Stimulated activated CD4-positive, alpha-beta T cell treated with anti-CD3 and anti-CD28 coated beads, Interleukin-2, amount 100 ng/mL, for 24 hours (primary cell): ENCODE measurements around the gene SSH2.

Experiments
- DNase-seq, 2 donors: peaks; one replicate each; pipeline ENCODE4 v3.0.0-alpha.2; 2020

SSH2 gene

GRCh38 chr17:29776026-29776425, 154.0 kb downstream of the SSH2 start:
- no peak for DNase-seq

DNA sequence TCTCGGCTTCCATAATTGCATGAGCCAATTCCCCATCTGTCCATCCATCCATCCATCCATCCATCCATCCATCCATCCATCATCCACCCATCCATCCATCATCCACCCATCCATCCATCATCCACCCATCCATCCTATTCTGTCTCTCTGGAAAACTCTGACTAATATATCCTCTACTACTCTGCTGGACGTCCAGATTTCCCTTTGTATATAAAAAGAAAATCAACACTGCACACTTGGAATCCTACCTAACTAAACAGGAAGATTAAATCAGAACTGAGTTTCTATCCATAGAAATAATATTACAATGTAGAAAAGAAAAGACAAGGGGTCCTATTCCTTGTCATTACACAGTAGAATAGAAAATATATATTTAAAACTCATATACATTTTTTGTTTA, 157.0 kb downstream of the SSH2 start:
- DNase-seq: no peak

- DNase-seq: no peak
Observed at GRCh38 chr17:29771546-29771945, 158.5 kb downstream of the SSH2 start.

DNA sequence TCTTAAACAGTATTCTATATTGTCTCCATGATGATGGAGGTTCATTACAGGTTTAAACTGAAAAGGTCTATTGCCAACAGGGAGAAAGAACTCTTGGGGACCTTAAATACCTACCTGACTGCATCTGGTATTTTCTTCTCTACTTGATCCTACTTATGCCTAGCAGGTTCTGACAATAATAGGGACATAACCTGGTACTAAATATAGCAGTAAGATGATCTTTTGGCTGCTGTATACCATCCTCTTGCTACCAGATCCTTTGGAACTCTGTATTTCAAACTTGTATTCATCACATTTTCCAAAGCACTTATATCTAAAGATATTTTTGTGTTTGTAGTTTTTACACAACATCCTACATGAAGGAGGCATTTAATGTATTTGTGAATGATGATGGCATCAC, 160.8 kb downstream of the SSH2 start:
- no peak for DNase-seq

GRCh38 chr17:29766796-29767327, 163.2 kb downstream of the SSH2 start:
- DNase-seq: no peak

GRCh38 chr17:29764748-29765147, 165.3 kb downstream of the SSH2 start:
- no peak for DNase-seq

- no peak for DNase-seq
Observed at GRCh38 chr17:29764217-29764616, 165.8 kb downstream of the SSH2 start.

DNA sequence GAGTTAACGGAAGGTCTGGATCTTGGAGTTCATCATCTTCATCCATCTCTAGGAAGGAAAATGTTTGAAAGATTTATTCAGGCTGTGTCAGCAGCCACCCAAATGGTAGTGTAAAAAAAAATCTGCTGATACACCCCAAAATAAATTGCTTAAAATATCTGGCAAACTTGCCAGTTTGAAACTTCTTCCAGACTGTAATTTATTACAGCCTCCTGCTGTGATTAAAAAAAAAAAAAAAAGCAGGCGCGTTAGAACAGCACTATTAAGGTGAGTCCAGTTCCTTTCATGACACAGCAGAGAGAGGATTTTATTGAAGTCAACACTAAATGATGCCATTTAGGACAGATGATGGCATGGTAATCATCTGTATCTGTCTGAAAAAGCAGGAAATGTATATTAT, 166.8 kb downstream of the SSH2 start:
- no peak for DNase-seq

- DNase-seq: peak; percentile 90 to 95
Observed at GRCh38 chr17:29761040-29761761, 168.8 kb downstream of the SSH2 start.

- peak; percentile 54 to 58 for DNase-seq
Observed at GRCh38 chr17:29760279-29761039, 169.6 kb downstream of the SSH2 start.

GRCh38 chr17:29758255-29758654, 171.8 kb downstream of the SSH2 start:
- no peak for DNase-seq

GRCh38 chr17:29757788-29758187, 172.2 kb downstream of the SSH2 start:
- no peak for DNase-seq

GRCh38 chr17:29753845-29754439, 176.1 kb downstream of the SSH2 start:
- no peak for DNase-seq

GRCh38 chr17:29749045-29749825, 180.8 kb downstream of the SSH2 start:
- no peak for DNase-seq

DNA sequence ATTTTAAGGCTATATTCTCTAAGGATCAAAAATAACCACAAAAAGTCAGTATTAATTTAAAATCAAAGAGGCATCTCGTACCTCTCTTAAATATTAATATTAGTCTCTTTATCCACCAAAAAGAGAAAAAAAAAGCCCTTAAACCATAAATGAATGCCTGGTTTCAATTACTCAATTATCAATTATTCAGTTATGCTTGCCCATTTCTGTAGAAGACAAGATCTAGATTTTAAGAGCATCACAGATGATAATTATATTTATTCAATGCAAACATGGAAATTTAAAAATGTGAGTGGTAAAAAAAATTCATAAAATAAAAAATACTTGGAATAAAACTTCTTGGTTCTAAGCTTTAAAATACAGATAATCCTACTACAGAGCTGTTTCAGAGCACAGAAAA, 181.6 kb downstream of the SSH2 start:
- no peak for DNase-seq

DNA sequence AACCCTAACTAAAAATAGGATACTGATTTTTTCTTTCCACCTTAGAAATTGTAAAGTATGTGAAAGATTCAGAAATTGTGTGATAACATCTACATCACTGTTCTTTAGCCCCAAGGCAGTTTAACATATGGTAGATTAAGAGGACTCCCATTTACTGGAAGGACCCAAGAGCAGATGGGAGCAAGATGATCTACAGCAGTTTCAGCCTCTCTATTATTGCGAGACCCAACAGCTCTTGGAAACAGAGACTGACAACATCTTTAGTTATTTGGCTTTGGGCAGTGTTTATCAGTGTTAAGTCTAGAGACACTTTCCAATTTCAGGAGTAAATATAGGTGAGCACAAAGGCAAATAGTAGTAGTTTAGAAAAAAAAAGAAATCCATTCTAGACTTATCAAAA, 182.4 kb downstream of the SSH2 start:
- DNase-seq: no peak

- no peak for DNase-seq
Observed at GRCh38 chr17:29746669-29747068, 183.4 kb downstream of the SSH2 start.

DNA sequence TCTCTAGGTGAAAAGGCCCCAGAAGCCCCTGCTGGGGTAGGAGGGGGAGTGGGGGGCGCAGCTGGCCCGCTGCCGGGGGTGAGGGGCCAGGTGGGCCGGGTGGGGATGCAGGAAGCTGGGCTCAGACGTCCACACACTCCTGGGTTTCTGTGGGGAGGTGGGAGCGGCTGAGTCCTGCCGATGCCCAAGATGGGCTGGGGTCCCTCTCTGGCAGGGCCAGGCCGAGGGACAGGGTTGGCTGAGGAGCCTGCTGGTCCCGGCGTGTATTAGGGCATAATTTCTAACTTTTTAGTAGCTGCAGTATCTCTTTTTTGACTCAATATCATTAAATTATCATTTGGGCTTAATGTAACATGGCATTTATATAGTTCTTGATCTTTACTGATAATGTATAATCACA, 185.9 kb downstream of the SSH2 start:
- no peak for DNase-seq

DNA sequence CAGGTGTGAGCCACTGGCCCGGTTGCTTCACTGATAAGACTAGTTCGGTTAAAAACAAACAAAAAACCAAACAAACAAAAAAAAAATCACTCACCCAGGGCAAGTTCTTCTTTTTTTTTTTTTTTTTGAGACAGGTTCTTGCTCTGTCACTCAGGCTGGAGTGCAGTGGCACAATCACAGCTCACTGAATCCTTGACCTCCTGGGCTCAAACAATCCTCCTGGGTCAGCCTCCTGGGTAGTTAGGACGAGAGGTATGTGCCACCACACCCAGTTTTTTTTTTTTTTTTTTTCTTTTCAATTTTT, 187.9 kb downstream of the SSH2 start:
- DNase-seq: no peak

DNA sequence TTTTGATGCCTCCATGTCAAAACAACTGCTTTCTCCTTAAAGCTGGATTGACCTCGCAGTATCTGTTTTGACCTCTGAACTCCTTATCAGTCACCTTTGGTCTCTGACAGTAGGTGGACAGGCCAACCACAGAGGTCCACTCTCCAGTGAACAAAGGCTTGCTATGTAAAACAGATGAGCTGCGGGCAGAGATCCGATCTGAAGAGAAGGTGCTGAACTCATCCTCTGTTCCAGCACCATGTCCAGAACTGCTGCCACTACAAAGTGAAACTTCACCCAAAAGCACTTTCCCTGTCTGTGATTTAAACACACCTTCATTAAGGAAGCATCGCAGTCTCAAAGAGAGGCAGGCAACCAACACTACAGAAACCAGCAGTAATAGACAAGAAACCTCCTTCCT, 190.0 kb downstream of the SSH2 start:
- DNase-seq: no peak

DNA sequence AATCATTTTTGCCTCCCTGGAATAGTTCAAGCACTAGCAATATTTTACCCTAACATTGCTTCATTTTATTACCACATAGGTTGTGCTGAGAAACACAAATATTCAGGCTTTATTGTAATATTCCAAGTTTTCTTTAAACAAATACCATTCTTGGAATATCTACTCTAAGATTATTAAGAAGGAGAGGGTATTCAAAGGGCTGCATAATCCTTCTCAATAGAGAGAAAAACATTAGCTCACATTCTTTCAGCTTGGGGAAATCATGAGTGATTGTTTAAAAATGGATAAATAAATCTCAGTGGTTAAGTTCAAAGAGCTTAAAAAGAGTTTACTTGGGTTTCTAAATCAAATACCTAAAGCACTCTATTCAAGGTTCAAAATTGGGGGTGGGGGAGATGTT, 195.4 kb downstream of the SSH2 start:
- DNase-seq: no peak

DNA sequence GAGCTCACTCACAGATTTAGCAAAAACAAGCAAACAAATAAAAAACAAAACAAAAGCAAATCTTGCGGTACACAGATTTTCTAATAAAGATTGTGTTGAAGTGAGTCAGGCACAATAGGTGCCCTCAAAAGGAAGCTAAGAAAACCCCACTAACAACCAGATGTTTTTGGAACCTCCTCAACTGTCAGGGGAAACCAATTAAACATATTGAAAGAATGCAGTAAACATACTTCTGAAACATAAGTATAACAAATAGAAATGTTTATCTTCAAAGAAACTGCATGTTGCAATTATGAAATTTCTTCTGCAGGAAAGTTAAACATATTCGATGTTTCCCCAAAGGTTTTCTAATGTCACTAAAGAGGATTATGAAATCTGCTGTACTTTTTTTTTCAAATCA, 196.9 kb downstream of the SSH2 start:
- DNase-seq: no peak

DNA sequence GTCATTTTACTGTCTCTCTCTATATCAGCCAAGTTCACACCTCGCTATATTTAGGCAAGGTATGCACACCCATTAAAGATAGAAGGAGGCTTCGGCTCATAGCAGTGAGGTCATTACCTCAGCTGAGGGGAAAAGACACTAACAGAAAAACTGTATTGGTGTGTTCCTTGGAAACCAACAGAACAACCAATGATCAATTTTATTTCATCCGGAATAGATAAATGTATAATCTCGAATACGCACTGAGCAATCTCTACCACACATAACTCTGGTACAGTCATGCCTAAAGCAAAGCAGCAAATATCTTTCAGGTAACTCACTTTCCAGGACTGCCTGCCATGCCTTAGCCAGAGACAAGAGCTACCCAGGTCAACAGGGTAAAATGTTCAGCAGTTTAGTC, 197.4 kb downstream of the SSH2 start:
- DNase-seq: no peak
